Neuronal stem cell (in vitro differentiated cells): Measurements from ENCODE around the gene PPAN.

Experiments used
- DNase-seq: peaks from one replicate; pipeline ENCODE4 v3.0.0-alpha.2; 2013; ENCODE audit warnings: low spot score
- H2AFZ ChIP-seq: one replicate; pipeline ENCODE4 v1.6.1; 2013; ENCODE audit warnings: mild to moderate bottlenecking, low read length, inconsistent platforms
- H2AK5ac ChIP-seq: 2 replicates; pipeline ENCODE4 v1.6.1; 2013; ENCODE audit warnings: low read depth, mild to moderate bottlenecking, inconsistent platforms, low read length, moderate library complexity, mixed read lengths
- H2BK120ac ChIP-seq: 2 replicates; pipeline ENCODE4 v1.6.1; 2013; ENCODE audit warnings: low read depth, mild to moderate bottlenecking, inconsistent platforms, low read length, moderate library complexity, mixed read lengths
- H2BK12ac ChIP-seq: one replicate; pipeline ENCODE4 v1.6.1; 2013; ENCODE audit warnings: low read length, inconsistent platforms
- H2BK15ac ChIP-seq: 2 replicates; pipeline ENCODE4 v1.6.1; 2013; ENCODE audit warnings: mild to moderate bottlenecking, low read length, inconsistent platforms, mixed read lengths
- H2BK5ac ChIP-seq: one replicate; pipeline ENCODE4 v1.6.1; 2013; ENCODE audit warnings: inconsistent platforms, mild to moderate bottlenecking, low read length, moderate library complexity
- H3K14ac ChIP-seq: one replicate; pipeline ENCODE4 v1.6.1; 2013; ENCODE audit warnings: low read length, inconsistent platforms
- H3K18ac ChIP-seq: 2 replicates; pipeline ENCODE4 v1.6.1; 2013; ENCODE audit warnings: low read length, inconsistent platforms
- H3K23ac ChIP-seq: 2 replicates; pipeline ENCODE4 v1.6.1; 2013; ENCODE audit warnings: low read depth, mild to moderate bottlenecking, mixed read lengths, low read length, inconsistent platforms; ENCODE audit not compliant: poor library complexity
- H3K27ac ChIP-seq: replicated peaks from 3 replicates; pipeline ENCODE4 v1.5.1; 2013; ENCODE audit warnings: low read length, inconsistent platforms
- H3K27me3 ChIP-seq, 3 experiments: 2 replicates each; pipeline ENCODE4 v1.6.1; 2013; ENCODE audit warnings: low read length in 3 of 3, mild to moderate bottlenecking in 2 of 3, inconsistent platforms in 1 of 3, low read depth in 1 of 3, mixed read lengths in 1 of 3, moderate library complexity in 1 of 3; ENCODE audit not compliant: control insufficient read depth in 3 of 3, insufficient read depth in 3 of 3
- H3K36me3 ChIP-seq, 2 donors: replicated peaks in 1 of 2; 2 replicates each; pipeline ENCODE4 v1.6.1; 2013; ENCODE audit warnings: low read length in 2 of 2; ENCODE audit not compliant: control insufficient read depth in 2 of 2, insufficient read depth in 2 of 2
- H3K4ac ChIP-seq: 2 replicates; pipeline ENCODE4 v1.6.1; 2013; ENCODE audit warnings: inconsistent platforms, mild to moderate bottlenecking, low read length, moderate library complexity
- H3K4me1 ChIP-seq, 2 donors: 1 replicate in 1 of 2; 2 replicates in 1 of 2; pipeline ENCODE4 v1.6.1; 2013; ENCODE audit warnings: low read length in 2 of 2, low read depth in 1 of 2; ENCODE audit not compliant: control insufficient read depth in 2 of 2, insufficient read depth in 1 of 2
- H3K4me2 ChIP-seq: one replicate; pipeline ENCODE4 v1.6.1; 2013; ENCODE audit warnings: mild to moderate bottlenecking, low read length, inconsistent platforms; ENCODE audit not compliant: insufficient read depth, poor library complexity, severe bottlenecking
- H3K4me3 ChIP-seq, 2 donors: 2 replicates each; pipeline ENCODE4 v1.5.1; 2013; ENCODE audit warnings: low read length in 2 of 2, mild to moderate bottlenecking in 2 of 2, inconsistent platforms in 1 of 2, moderate library complexity in 1 of 2
- H3K79me1 ChIP-seq: one replicate; pipeline ENCODE4 v1.6.1; 2013; ENCODE audit warnings: low read depth, mild to moderate bottlenecking, inconsistent platforms, low read length, moderate library complexity
- H3K9ac ChIP-seq: one replicate; pipeline ENCODE4 v1.6.1; 2013; ENCODE audit warnings: mild to moderate bottlenecking, low read depth, low read length, inconsistent platforms; ENCODE audit not compliant: poor library complexity
- H3K9me3 ChIP-seq, 2 donors: replicated peaks in 1 of 2; 2 replicates each; pipeline versions ENCODE3 to v1.6.1; 2013; ENCODE audit warnings: low read length in 2 of 2, mild to moderate bottlenecking in 2 of 2, inconsistent platforms in 1 of 2, low read depth in 1 of 2, mixed read lengths in 1 of 2, moderate library complexity in 1 of 2; ENCODE audit not compliant: control insufficient read depth in 2 of 2, insufficient read depth in 1 of 2
- H4K8ac ChIP-seq: one replicate; pipeline ENCODE4 v1.6.1; 2013; ENCODE audit warnings: low read depth, mild to moderate bottlenecking, inconsistent platforms, low read length, moderate library complexity
- H4K91ac ChIP-seq: one replicate; pipeline ENCODE4 v1.6.1; 2013; ENCODE audit warnings: low read length, low read depth, mild to moderate bottlenecking, inconsistent platforms; ENCODE audit not compliant: poor library complexity
- WGBS, 2 donors: extraction: QIAGEN DNeasy Blood & Tissue Kit; methylation state at CpG; one replicate each; pipeline ENCODE4 v1.1.7; 2013; ENCODE audit warnings: missing lambda C conversion rate in 2 of 2, mixed read lengths in 1 of 2; ENCODE audit not compliant: insufficient read length in 2 of 2, insufficient replicate concordance in 1 of 2; ENCODE audit errors: extremely low coverage in 2 of 2; 5-methylcytosine and 5-hydroxymethylcytosine counted together

The PPAN gene

GRCh38 chr19:10105509-10106099, 558 bp upstream of the PPAN start:
- Histone ChIP-seq H3K79me1 (peaks cover 18% of the 10 kb centered on the region), H2AFZ (peak overlapping the region; percentile 83)

GRCh38 chr19:10107254-10107653, 1.1 kb downstream of the PPAN start:
- Histone ChIP-seq H3K27me3 (no peaks in the 10 kb centered on the region), H2AFZ (no peak overlapping the region), H3K9me3 (no peaks in the 10 kb centered on the region), H3K14ac (no peak overlapping the region), H2BK5ac (no peak overlapping the region), H3K23ac (no peak overlapping the region), H2AK5ac (peak overlapping the region; percentile 5), H3K27ac (no peak overlapping the region), H3K9ac (no peak overlapping the region), H3K4me3 (peak overlapping the region in 1 of 2 donors; percentile 100), H3K79me1 (peaks cover 18% of the 10 kb centered on the region), H2BK15ac (no peak overlapping the region), H3K18ac (no peak overlapping the region), H3K4me1 (peaks cover 9 to 22% of the 10 kb centered on the region in 2 donors), H2BK12ac (no peak overlapping the region), H4K8ac (no peak overlapping the region), H3K36me3 (peaks cover 39 to 52% of the 10 kb centered on the region in 2 donors), H3K4me2 (peak overlapping the region; percentile 75), H4K91ac (no peak overlapping the region), H2BK120ac (no peak overlapping the region), H3K4ac (no peak overlapping the region)
- DNase-seq = no peak
- WGBS, 2 donors = no CpG with 5 or more reads among the region's 10 CpGs

More at GRCh38 chr19:10105509-10106099, 558 bp upstream of the PPAN start:
- Histone ChIP-seq H3K14ac (peak overlapping the region; percentile 89), H3K23ac (peak overlapping the region; percentile 65), H4K8ac (no peak overlapping the region), H3K18ac (peak overlapping the region; percentile 92), H3K4me1 (peaks cover 9 to 23% of the 10 kb centered on the region in 2 donors), H2BK120ac (peak overlapping the region; percentile 97), H3K27ac (no peak overlapping the region), H3K9me3 (no peaks in the 10 kb centered on the region), H3K36me3 (peaks cover 28 to 37% of the 10 kb centered on the region in 2 donors), H2BK15ac (peak overlapping the region; percentile 94), H2AK5ac (peak overlapping the region; percentile 96), H4K91ac (peak overlapping the region; percentile 72), H3K4me3 (peak overlapping the region in 1 of 2 donors; percentile 100), H3K4ac (no peak overlapping the region), H3K27me3 (no peaks in the 10 kb centered on the region), H3K4me2 (peak overlapping the region; percentile 19), H2BK12ac (peak overlapping the region; percentile 58), H2BK5ac (no peak overlapping the region), H3K9ac (peak overlapping the region; percentile 60)
- DNase-seq = no peak
- no CpG with 5 or more reads among the region's 16 CpGs for WGBS, 2 donors

DNA sequence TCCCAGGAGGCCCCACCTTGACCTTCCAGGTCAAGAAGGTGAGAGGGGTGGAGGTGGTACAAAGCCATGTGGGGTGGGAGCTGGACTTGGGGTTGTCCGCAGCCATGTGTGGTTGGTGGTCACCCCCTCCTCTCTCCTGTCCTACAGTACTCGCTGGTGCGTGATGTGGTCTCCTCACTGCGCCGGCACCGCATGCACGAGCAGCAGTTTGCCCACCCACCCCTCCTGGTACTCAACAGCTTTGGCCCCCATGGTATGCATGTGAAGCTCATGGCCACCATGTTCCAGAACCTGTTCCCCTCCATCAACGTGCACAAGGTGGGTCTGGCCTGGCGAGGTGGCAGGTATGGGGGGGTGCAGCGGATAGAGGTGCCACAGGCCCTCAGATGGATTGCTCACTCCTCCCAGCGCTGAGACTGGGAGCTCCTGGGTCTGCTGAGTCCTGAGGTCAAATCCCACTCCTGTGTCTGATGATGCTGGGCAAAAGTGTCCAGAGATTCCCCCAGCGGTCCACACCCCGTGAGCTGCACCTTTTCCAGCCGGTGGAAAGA, 1.7 kb downstream of the PPAN start:
- no peak overlapping the region for H3K9ac ChIP-seq
- WGBS, 2 donors = no CpG with 5 or more reads among the region's 14 CpGs
- H3K4ac ChIP-seq = no peak overlapping the region
- no peak overlapping the region for H4K91ac ChIP-seq
- no peak overlapping the region for H3K23ac ChIP-seq
- peaks cover 40 to 54% of the 10 kb centered on the region in 2 donors for H3K36me3 ChIP-seq
- DNase-seq = no peak
- no peak overlapping the region for H2AK5ac ChIP-seq
- no peak overlapping the region for H3K4me2 ChIP-seq
- H3K4me1 ChIP-seq = peaks cover 9 to 15% of the 10 kb centered on the region in 2 donors
- H2BK15ac ChIP-seq = no peak overlapping the region
- no peak overlapping the region for H2AFZ ChIP-seq
- no peak overlapping the region for H2BK5ac ChIP-seq
- peak overlapping the region in 1 of 2 donors; percentile 100 for H3K4me3 ChIP-seq
- H3K27me3 ChIP-seq = no peaks in the 10 kb centered on the region
- H3K9me3 ChIP-seq = no peaks in the 10 kb centered on the region
- H3K14ac ChIP-seq = no peak overlapping the region
- H3K27ac ChIP-seq = no peak overlapping the region
- no peak overlapping the region for H4K8ac ChIP-seq
- H3K18ac ChIP-seq = no peak overlapping the region
- no peak overlapping the region for H2BK120ac ChIP-seq
- peaks cover 18% of the 10 kb centered on the region for H3K79me1 ChIP-seq
- no peak overlapping the region for H2BK12ac ChIP-seq

DNA sequence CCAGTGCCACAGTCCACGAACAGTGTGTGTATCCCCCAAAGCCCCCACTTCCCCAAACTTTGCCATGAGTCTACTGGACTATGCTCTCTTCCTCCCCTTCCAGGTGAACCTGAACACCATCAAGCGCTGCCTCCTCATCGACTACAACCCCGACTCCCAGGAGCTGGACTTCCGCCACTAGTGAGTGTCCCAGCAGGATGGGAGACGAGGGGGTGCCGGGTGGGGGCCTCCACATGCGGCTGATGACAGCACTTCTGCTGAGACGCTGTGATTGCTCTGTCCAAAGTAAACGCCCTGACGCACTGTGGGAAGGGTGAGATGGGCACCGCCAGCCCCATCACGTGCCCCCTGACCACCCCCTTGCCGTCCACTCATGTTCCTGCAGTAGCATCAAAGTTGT, 3.4 kb downstream of the PPAN start:
- Histone ChIP-seq H4K8ac (peak overlapping the region; percentile 3), H3K9me3 (no peaks in the 10 kb centered on the region), H3K23ac (peak overlapping the region; percentile 20), H2BK15ac (no peak overlapping the region), H2BK12ac (no peak overlapping the region), H3K36me3 (peaks cover 44 to 65% of the 10 kb centered on the region in 2 donors), H4K91ac (no peak overlapping the region), H2AFZ (no peak overlapping the region), H3K4me1 (peaks cover 9 to 14% of the 10 kb centered on the region in 2 donors), H3K18ac (no peak overlapping the region), H2AK5ac (no peak overlapping the region), H3K4me2 (no peak overlapping the region), H3K27me3 (no peaks in the 10 kb centered on the region), H3K79me1 (peaks cover 23% of the 10 kb centered on the region), H3K14ac (no peak overlapping the region), H3K9ac (no peak overlapping the region), H3K4ac (no peak overlapping the region), H3K27ac (no peak overlapping the region), H2BK5ac (no peak overlapping the region), H2BK120ac (no peak overlapping the region), H3K4me3 (no peak overlapping the region)
- no CpG with 5 or more reads among the region's 14 CpGs for WGBS, 2 donors
- DNase-seq = no peak
